Cardiac muscle cell (in vitro differentiated cells and primary cell): ENCODE results near the gene VKORC1. TPM values are rescaled to one million over a fixed set of nuclear protein-coding genes. Genes with fewer than 3 reads are reported as not detected.
A peak's percentile ranks its signal among the peaks of the same experiment; 100 is the strongest.

Source experiments
- DNase-seq, 2 donors: peaks; one replicate each; pipeline versions ENCODE4 v3.0.0 to v3.0.0-alpha.2; 2010 to 2017; ENCODE audit warnings: low read depth in 1 of 2, low spot score in 1 of 2
- H3K27ac ChIP-seq: fragments of 200-600 bp; sonication (generic); 2 replicates; pipeline ENCODE4 v1.5.1; 2016
- H3K27me3 ChIP-seq: fragments of 200-600 bp; sonication (generic); 2 replicates; pipeline ENCODE4 v1.6.0; 2016; ENCODE audit warnings: control low read depth
- H3K36me3 ChIP-seq: fragments of 200-600 bp; sonication (generic); 2 replicates; pipeline ENCODE4 v1.5.1; 2016; ENCODE audit warnings: control low read depth
- H3K4me1 ChIP-seq: fragments of 200-600 bp; sonication (generic); 2 replicates; pipeline ENCODE4 v1.8.1; 2017; ENCODE audit warnings: low read depth, mild to moderate bottlenecking, mixed run types
- H3K4me3 ChIP-seq: fragments of 200-600 bp; sonication (generic); 2 replicates; pipeline ENCODE4 v1.5.1; 2016; ENCODE audit warnings: mild to moderate bottlenecking
- H3K9me3 ChIP-seq: fragments of 200-600 bp; sonication (generic); 2 replicates; pipeline ENCODE4 v1.5.1; 2017; ENCODE audit warnings: low read depth, mild to moderate bottlenecking, control low read depth
- polyA plus RNA-seq: library from polyadenylated mRNA; unstranded; fragments of >200 nt; fragmentation: Nextera tagmentation; extraction: Ambion mirVana; gene quantifications from 2 replicates; pipeline ENCODE4 v1.2.1, GENCODE V29; 2016
- total RNA-seq: library from RNA; depleted of rRNA; stranded (reverse); fragments of >200 nt; gene quantifications from 2 replicates; pipeline ENCODE4 v1.2.3, GENCODE V29; 2016
- TF ChIP-seq, protein P1 (sequence below): IDR thresholded peaks from 2 replicates; pipeline ENCODE4 v1.5.1; 2012; ENCODE audit warnings: low read depth, mild to moderate bottlenecking, low read length

VKORC1 gene
- total and polyA plus RNA-seq, 2 experiments from 2014 or later = 146 to 161 TPM

DNA sequence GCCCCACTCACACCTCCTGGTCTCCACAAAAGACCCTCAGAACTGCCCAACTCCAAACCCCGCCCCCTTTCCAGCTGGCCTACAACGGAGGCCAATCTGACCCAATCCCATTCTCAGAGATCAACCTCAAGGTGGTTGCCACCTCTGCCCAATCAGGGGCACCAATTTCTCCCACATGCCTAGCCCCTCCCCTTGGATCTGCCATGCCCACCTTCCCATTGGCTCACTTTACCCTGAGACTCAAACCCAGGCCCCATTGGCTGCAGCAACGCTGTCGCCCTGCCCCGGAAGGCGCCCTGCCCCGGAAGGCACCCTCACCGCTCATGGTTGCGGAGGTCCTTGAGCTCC, 31.1 kb downstream of the VKORC1 start:
- H3K27ac ChIP-seq = no peak overlapping the region
- no peak overlapping the region for H3K4me3 ChIP-seq
- H3K4me1 ChIP-seq = no peaks in the 10 kb centered on the region
- DNase-seq = no peak
- no peaks in the 10 kb centered on the region for H3K36me3 ChIP-seq
- H3K27me3 ChIP-seq = no peaks in the 10 kb centered on the region
- H3K9me3 ChIP-seq = no peaks in the 10 kb centered on the region
- TF ChIP-seq, protein P1, sequence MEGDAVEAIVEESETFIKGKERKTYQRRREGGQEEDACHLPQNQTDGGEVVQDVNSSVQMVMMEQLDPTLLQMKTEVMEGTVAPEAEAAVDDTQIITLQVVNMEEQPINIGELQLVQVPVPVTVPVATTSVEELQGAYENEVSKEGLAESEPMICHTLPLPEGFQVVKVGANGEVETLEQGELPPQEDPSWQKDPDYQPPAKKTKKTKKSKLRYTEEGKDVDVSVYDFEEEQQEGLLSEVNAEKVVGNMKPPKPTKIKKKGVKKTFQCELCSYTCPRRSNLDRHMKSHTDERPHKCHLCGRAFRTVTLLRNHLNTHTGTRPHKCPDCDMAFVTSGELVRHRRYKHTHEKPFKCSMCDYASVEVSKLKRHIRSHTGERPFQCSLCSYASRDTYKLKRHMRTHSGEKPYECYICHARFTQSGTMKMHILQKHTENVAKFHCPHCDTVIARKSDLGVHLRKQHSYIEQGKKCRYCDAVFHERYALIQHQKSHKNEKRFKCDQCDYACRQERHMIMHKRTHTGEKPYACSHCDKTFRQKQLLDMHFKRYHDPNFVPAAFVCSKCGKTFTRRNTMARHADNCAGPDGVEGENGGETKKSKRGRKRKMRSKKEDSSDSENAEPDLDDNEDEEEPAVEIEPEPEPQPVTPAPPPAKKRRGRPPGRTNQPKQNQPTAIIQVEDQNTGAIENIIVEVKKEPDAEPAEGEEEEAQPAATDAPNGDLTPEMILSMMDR = no peak

DNA sequence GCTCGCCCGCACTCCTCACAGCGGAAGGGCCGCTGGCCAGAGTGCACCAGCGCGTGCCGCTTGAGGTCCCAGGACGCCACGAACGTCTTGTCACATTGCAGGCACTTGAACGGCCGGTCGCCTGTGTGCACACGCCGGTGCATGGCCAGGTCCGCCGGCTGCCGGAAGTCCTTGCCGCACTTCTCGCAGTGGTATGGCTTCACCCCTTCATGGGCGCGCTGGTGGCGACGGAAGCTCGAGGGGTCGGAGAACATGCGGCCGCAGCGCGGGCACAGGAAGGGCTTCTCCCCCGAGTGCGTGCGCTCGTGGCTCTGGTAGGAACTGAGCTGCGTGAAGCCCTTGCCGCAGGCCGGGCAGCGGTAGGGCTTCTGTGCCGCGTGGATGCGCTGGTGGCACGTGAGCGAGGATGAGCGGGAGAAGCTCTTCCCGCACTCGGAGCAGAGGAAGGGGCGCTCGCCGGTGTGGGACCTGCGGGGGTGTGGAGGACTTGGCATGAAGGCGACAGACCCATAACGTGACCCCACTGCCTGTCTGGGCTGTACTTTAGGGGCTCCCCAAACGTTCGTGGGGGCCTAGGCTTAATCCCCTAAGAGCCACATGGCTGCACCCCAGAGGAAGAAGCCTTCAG, 32.7 kb downstream of the VKORC1 start:
- no peak overlapping the region for H3K4me3 ChIP-seq
- DNase-seq = no peak
- TF ChIP-seq, protein P1 = no peak
- H3K4me1 ChIP-seq = no peaks in the 10 kb centered on the region
- H3K9me3 ChIP-seq = no peaks in the 10 kb centered on the region
- no peaks in the 10 kb centered on the region for H3K27me3 ChIP-seq
- H3K27ac ChIP-seq = no peak overlapping the region
- H3K36me3 ChIP-seq = no peaks in the 10 kb centered on the region

DNA sequence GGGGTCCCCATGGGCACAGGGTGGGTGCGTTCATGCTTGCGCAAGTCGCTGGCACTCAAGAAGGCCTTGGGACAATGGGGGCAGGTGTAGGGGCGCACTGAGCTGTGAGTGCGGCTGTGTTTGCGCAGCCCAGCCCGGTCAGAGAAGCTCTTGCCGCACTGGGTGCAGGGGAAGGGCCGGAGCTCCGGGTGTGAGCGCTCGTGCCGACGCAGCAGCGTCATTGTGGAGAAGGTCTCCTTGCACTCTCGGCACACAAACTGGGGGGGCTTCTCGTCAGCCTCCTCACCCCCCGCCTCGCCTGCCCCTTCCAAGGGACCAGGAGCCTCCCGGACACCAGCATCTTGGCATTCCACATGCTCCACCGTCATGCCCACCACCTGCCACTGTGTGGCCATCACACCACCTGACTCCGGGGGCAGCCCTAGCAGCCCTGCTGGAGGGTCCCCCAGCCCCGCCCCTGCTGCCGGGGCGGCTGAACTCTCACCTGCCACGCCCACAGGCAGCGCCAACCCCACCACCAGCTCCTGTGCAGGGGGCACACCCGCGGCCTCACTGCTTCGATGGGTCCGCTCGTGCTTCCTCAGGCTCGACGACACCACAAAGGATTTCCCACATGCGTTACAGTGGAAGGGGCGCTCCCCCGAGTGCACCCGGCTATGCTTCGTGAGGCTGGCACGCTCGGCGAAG, 33.3 kb downstream of the VKORC1 start:
- DNase-seq = no peak
- Histone ChIP-seq H3K27ac (no peak overlapping the region), H3K36me3 (no peaks in the 10 kb centered on the region), H3K4me1 (no peaks in the 10 kb centered on the region), H3K4me3 (no peak overlapping the region), H3K9me3 (no peaks in the 10 kb centered on the region), H3K27me3 (no peaks in the 10 kb centered on the region)
- TF ChIP-seq, protein P1 = no peak

DNA sequence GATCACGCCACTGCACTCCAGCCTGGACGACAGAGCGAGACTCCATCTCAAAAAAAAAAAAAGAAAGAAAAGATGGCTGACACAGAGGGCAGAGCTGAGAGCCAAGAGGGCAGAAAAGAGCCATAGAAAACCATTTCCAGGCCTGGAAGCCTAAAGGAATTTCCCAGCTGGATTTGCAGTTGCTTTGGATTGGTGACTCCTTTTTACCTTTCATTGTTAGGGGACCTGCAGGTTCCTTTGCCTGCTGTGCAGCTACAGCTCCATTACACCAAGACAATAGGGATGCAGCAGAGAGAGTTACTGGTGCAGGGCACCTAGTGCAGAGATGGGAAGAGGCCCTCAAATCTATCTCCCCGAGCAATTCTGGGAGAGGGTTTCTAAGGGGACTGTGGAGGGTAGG, 39.0 kb downstream of the VKORC1 start:
- no peaks in the 10 kb centered on the region for H3K4me1 ChIP-seq
- H3K27ac ChIP-seq = no peak overlapping the region
- no peaks in the 10 kb centered on the region for H3K27me3 ChIP-seq
- no peaks in the 10 kb centered on the region for H3K9me3 ChIP-seq
- TF ChIP-seq, protein P1 = no peak
- no peak overlapping the region for H3K4me3 ChIP-seq
- no peaks in the 10 kb centered on the region for H3K36me3 ChIP-seq
- DNase-seq = no peak

DNA sequence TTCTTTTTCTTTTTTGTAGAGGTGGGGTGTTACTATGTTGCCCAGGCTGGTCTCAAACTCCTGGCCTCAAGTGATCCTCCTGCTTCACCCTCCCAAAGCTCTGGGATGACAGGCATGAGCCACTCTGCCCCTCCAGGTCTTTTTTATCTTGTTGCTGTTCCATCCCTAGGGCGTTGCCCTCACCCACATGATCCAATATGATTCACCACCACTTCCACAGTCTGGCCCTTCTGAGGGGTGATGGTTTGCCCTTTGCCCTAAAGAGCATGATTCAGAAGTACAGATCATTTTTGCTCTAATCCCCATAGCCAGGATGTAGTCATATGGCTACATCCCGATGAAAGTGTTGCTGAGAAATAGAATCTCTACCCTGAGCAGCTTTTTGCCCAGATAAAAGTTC, 42.5 kb downstream of the VKORC1 start:
- peak in 1 of 2 donors; percentile 81 for DNase-seq
- Histone ChIP-seq H3K27ac (no peak overlapping the region), H3K4me3 (no peak overlapping the region), H3K4me1 (no peaks in the 10 kb centered on the region), H3K36me3 (no peaks in the 10 kb centered on the region), H3K27me3 (no peaks in the 10 kb centered on the region), H3K9me3 (no peaks in the 10 kb centered on the region)
- TF ChIP-seq, protein P1 = no peak
